SU-DHL-6 (cell line): ENCODE measurements around the gene PPP1R7.

Source experiments
- H2AFZ ChIP-seq: fragments of 200-600 bp; sonication (generic); 2 replicates; pipeline ENCODE4 v1.6.1; 2014; ENCODE audit warnings: low read depth, mild to moderate bottlenecking, moderate library complexity, mixed read lengths, antibody characterized with exemption, low read length; ENCODE audit not compliant: severe bottlenecking
- H3F3A ChIP-seq: fragments of 200-600 bp; shearing (Covaris generic); 2 replicates; pipeline ENCODE4 v1.6.0; 2016; ENCODE audit warnings: antibody characterized with exemption, mild to moderate bottlenecking; ENCODE audit not compliant: insufficient read depth
- H3K27ac ChIP-seq: fragments of 200-600 bp; sonication (generic); 2 replicates; pipeline ENCODE4 v1.5.1; 2016; ENCODE audit warnings: low read depth, mild to moderate bottlenecking, low read length, moderate library complexity, mixed read lengths
- H3K27me3 ChIP-seq: fragments of 200-600 bp; sonication (generic), shearing (Covaris generic); 2 replicates; pipeline ENCODE4 v1.6.0; 2014; ENCODE audit warnings: mild to moderate bottlenecking, low read length
- H3K36me3 ChIP-seq: fragments of 200-600 bp; sonication (generic); 2 replicates; pipeline ENCODE4 v1.6.1; 2014; ENCODE audit warnings: mild to moderate bottlenecking, low read length, mixed read lengths
- H3K4me2 ChIP-seq: fragments of 300-600, 200-600 bp; shearing (Covaris generic), sonication (generic); 2 replicates; pipeline ENCODE4 v1.6.0; 2014; ENCODE audit warnings: low read length, low read depth, mild to moderate bottlenecking; ENCODE audit not compliant: poor library complexity, severe bottlenecking
- H3K4me3 ChIP-seq: fragments of 200-600 bp; sonication (generic); 2 replicates; pipeline ENCODE4 v1.5.1; 2014; ENCODE audit warnings: antibody characterized with exemption, low read length, mild to moderate bottlenecking, mixed read lengths; ENCODE audit not compliant: insufficient read depth, poor library complexity, severe bottlenecking
- H3K79me2 ChIP-seq: fragments of 200-600 bp; sonication (generic); 2 replicates; pipeline ENCODE4 v1.6.1; 2014; ENCODE audit warnings: mild to moderate bottlenecking, low read length, moderate library complexity; ENCODE audit not compliant: insufficient read depth
- H3K9ac ChIP-seq: fragments of 200-600 bp; sonication (generic); 2 replicates; pipeline ENCODE4 v1.7.0; 2014; ENCODE audit warnings: mild to moderate bottlenecking, low read length
- H3K9me2 ChIP-seq: fragments of 200-600 bp; sonication (generic); replicated peaks from 2 replicates; pipeline ENCODE4 v1.6.1; 2014; ENCODE audit warnings: low read length; ENCODE audit not compliant: insufficient read depth
- H3K9me3 ChIP-seq: fragments of 200-600 bp; sonication (generic); 2 replicates; pipeline ENCODE4 v1.6.1; 2014; ENCODE audit warnings: low read length, mixed read lengths; ENCODE audit not compliant: insufficient read depth
- H4K20me1 ChIP-seq: fragments of 200-600 bp; sonication (generic); 2 replicates; pipeline ENCODE4 v1.6.1; 2014; ENCODE audit warnings: low read depth, mild to moderate bottlenecking, antibody characterized with exemption, low read length, moderate library complexity, mixed read lengths
- CTCF ChIP-seq: fragments of 200-600 bp; sonication (generic); IDR thresholded peaks from one replicate; pipeline ENCODE4 v1.5.1; 2017; ENCODE audit warnings: antibody characterized with exemption, mild to moderate bottlenecking, low read length, moderate library complexity; ENCODE audit not compliant: insufficient read depth, poor library complexity, severe bottlenecking
- EZH2phosphoT487 ChIP-seq: fragments of 200-600 bp; sonication (generic), shearing (Covaris generic); conservative IDR thresholded peaks from 2 replicates; pipeline ENCODE4 v1.6.1; 2018; ENCODE audit warnings: mild to moderate bottlenecking, antibody characterized with exemption, low read length, moderate library complexity, mixed read lengths

PPP1R7 gene

DNA sequence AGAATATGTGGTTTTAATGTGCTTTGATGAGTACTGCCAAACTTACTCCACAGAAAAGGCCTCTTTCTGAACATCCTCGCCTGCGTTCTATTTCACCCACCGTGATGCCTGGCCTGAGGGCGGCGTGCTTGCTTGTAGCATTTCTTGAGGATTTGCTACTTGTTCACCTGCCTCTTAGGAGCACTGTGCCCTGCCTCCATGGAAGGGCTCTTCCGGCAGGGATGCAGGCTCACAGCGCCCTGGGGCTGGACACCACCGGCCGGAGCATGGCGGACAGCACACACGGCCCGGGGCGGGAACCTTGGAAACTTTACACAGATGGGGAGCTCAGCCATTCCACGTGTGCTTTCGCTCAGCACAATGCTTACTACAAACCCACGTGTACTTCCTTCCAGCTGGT lies 75.3 kb downstream of the PPP1R7 start:
- Histone ChIP-seq H3F3A (no peaks in the 10 kb centered on the region), H3K27me3 (no peaks in the 10 kb centered on the region), H3K4me3 (no peak overlapping the region), H3K79me2 (no peaks in the 10 kb centered on the region), H4K20me1 (no peaks in the 10 kb centered on the region), H3K4me2 (no peak overlapping the region), H3K9me3 (no peaks in the 10 kb centered on the region), H3K9me2 (no peaks in the 10 kb centered on the region), H3K9ac (no peak overlapping the region), H3K27ac (no peak overlapping the region), H2AFZ (no peak overlapping the region), H3K36me3 (no peaks in the 10 kb centered on the region)
- no peak for TF ChIP-seq CTCF
- no peak for TF ChIP-seq EZH2phosphoT487

DNA sequence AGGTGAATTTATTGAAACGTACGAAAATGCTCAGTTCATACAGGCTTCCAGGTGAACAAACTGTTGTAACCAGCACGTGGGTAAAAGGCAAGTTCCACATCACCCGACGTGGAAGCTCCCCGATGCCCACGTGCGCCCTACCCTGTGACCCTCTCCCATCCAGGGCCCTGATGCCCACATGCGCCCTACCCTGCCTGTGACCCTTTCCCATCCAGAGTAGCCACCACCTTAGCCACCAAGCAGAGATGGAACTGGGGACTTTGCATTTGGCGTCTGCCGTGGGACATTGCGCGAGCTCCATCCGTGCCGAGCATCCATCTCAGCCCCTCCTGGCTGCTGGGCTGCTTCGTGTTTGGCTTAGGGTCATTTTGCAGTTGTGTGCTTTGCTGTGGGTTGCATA lies 75.7 kb downstream of the PPP1R7 start:
- no peak for TF ChIP-seq CTCF
- no peak overlapping the region for H3K27ac ChIP-seq
- H3F3A ChIP-seq, result no peaks in the 10 kb centered on the region
- no peak overlapping the region for H3K4me3 ChIP-seq
- no peak overlapping the region for H3K9ac ChIP-seq
- no peaks in the 10 kb centered on the region for H3K9me3 ChIP-seq
- H3K4me2 ChIP-seq, result no peak overlapping the region
- H3K79me2 ChIP-seq, result no peaks in the 10 kb centered on the region
- H3K36me3 ChIP-seq, result no peaks in the 10 kb centered on the region
- no peaks in the 10 kb centered on the region for H4K20me1 ChIP-seq
- H2AFZ ChIP-seq, result no peak overlapping the region
- H3K9me2 ChIP-seq, result no peaks in the 10 kb centered on the region
- no peaks in the 10 kb centered on the region for H3K27me3 ChIP-seq

DNA sequence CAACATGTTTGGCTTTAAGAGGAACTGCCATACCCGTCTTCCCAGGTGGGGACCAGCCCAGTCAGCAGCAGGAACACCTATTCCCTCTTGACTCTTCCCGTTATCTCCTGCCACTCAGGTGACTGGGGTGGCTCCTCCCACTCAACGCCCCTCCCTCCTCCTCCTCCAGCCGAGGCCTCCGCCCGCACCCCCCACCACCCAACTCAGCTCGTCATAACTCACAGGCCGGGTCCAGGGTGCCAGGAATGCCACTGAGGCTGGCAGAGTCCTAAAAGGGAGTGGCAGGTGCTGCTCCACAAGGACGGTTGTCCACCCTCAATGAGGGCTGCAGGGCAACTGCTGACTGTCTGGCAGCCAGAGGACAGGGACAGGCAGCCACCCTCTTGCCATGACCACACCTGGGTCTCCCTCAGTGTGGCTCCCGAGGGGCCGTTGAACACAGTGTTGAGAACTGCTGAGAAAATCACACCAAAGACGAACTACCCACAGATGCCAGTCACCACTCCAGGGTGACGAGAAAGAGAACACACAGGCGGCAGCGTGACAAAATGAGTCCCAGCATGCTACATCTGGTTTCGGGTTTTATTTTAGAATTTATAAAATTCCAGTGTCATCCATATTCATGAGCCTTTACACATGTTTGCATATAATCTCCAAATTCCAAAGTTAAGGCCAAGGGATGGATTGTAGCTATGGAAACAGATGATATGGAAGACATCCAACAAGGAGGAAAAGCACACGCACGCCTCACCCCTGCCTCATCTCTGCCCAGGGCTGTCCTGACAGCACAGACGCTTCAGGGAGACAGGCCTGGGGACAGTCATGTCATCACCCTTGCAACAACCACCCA lies 76.7 kb downstream of the PPP1R7 start:
- Histone ChIP-seq H2AFZ (no peak overlapping the region), H4K20me1 (no peaks in the 10 kb centered on the region), H3K9me2 (no peaks in the 10 kb centered on the region), H3F3A (no peaks in the 10 kb centered on the region), H3K9me3 (no peaks in the 10 kb centered on the region), H3K4me2 (no peak overlapping the region), H3K27ac (no peak overlapping the region), H3K36me3 (no peaks in the 10 kb centered on the region), H3K27me3 (no peaks in the 10 kb centered on the region), H3K9ac (no peak overlapping the region), H3K4me3 (no peak overlapping the region), H3K79me2 (no peaks in the 10 kb centered on the region)
- TF ChIP-seq EZH2phosphoT487 (no peak), CTCF (no peak)
